K562 (cell line): ENCODE results near the gene BLVRA. TPM values are rescaled to one million over a fixed set of nuclear protein-coding genes. Genes with fewer than 3 reads are reported as not detected.

Experiments used
- BMI1 ChIP-seq: fragments of 150-350 bp; IDR thresholded peaks from 2 replicates; pipeline ENCODE4 v1.6.1; 2014; ENCODE audit warnings: low read length
- BRD9 ChIP-seq: fragments of 450-650 bp; IDR thresholded peaks from 2 replicates; pipeline ENCODE4 v1.6.1; 2018; ENCODE audit warnings: low read depth; ENCODE audit not compliant: partially characterized antibody
- DIDO1 ChIP-seq: fragments of 450-650 bp; IDR thresholded peaks from 2 replicates; pipeline ENCODE4 v1.6.1; 2016; ENCODE audit warnings: low read depth, missing biosample characterization, missing genetic modification characterization
- ESRRA ChIP-seq: fragments of 450-650 bp; IDR thresholded peaks from 2 replicates; pipeline ENCODE4 v1.6.1; 2014; ENCODE audit warnings: low read depth, mild to moderate bottlenecking, moderate library complexity, borderline replicate concordance
- EZH2 ChIP-seq: IDR thresholded peaks from 2 replicates; pipeline ENCODE4 v1.6.1; 2012; ENCODE audit warnings: low read depth, mild to moderate bottlenecking, inconsistent platforms, low read length, borderline replicate concordance
- HNRNPH1 ChIP-seq: fragments of 200-400 bp; formaldehyde crosslinking; optimal IDR thresholded peaks from 2 replicates; pipeline ENCODE3; 2017; ENCODE audit warnings: low read depth, mild to moderate bottlenecking, low read length, moderate library complexity
- HNRNPL ChIP-seq: fragments of 200-400 bp; formaldehyde crosslinking; IDR thresholded peaks from 2 replicates; pipeline ENCODE4 v1.6.1; 2017; ENCODE audit warnings: low read depth, mild to moderate bottlenecking, low read length
- SAFB ChIP-seq: fragments of 200-400 bp; formaldehyde crosslinking; IDR thresholded peaks from 2 replicates; pipeline ENCODE4 v1.6.1; 2017; ENCODE audit warnings: low read depth, low read length, borderline replicate concordance
- polyA plus RNA-seq, 8 experiments: library from polyadenylated mRNA; depleted of rRNA in 4 of 8; stranded (reverse) in 5 of 8; unstranded in 3 of 8; fragments of >200 nt; fragmentation: Nextera tagmentation in 2 of 8; fragmentation: Illumina TruSeq in 1 of 8; extraction: Ambion mirVana in 2 of 8; extraction: Trizol in 1 of 8; gene quantifications; 2 replicates each; pipeline versions ENCODE4 v1.2.1 to v1.2.3, GENCODE V29; 2011 to 2014; ENCODE audit warnings: inconsistent platforms in 1 of 8, missing spikeins in 1 of 8
- total RNA-seq, 7 experiments: library from RNA; depleted of rRNA in 6 of 7; stranded (reverse); fragments of >200 nt in 6 of 7; fragmentation: Illumina TruSeq in 2 of 7; extraction: Trizol in 2 of 7; gene quantifications; 2 replicates each; pipeline versions ENCODE4 v1.2.1 to v1.2.3, GENCODE V29; 2011 to 2021; ENCODE audit warnings: low replicate concordance in 1 of 7
- TF ChIP-seq, protein P1 (sequence below): fragments of 250-450 bp; sonication (Bioruptor Pico); IDR thresholded peaks from 2 replicates; pipeline ENCODE4 v1.8.0; 2021; ENCODE audit warnings: mild to moderate bottlenecking, moderate library complexity
- TF ChIP-seq, protein P2 (sequence below), 2 experiments: fragments of 450-650 bp; IDR thresholded peaks; 2 replicates each; pipeline ENCODE4 v1.6.1; 2018; ENCODE audit warnings: mild to moderate bottlenecking in 2 of 2, low read depth in 1 of 2; ENCODE audit not compliant: partially characterized antibody in 2 of 2
- TF ChIP-seq, protein P3 (sequence below): sonication (generic); formaldehyde crosslinking; IDR thresholded peaks from 2 replicates; pipeline ENCODE4 v1.8.0; 2023; ENCODE audit warnings: missing genetic modification reagents, mild to moderate bottlenecking, borderline replicate concordance
- TF ChIP-seq, protein P4 (sequence below): fragments of 250-450 bp; sonication (Bioruptor Pico); IDR thresholded peaks from 2 replicates; pipeline ENCODE4 v1.8.0; 2021; ENCODE audit warnings: moderate library complexity, mild to moderate bottlenecking, inconsistent platforms

Gene BLVRA
- total and polyA plus RNA-seq, 9 of the 15 experiments (the other 6 are each of a cell fraction or from before 2014, with no cell fraction given): 48.5 to 147 (median 61.5) TPM

DNA sequence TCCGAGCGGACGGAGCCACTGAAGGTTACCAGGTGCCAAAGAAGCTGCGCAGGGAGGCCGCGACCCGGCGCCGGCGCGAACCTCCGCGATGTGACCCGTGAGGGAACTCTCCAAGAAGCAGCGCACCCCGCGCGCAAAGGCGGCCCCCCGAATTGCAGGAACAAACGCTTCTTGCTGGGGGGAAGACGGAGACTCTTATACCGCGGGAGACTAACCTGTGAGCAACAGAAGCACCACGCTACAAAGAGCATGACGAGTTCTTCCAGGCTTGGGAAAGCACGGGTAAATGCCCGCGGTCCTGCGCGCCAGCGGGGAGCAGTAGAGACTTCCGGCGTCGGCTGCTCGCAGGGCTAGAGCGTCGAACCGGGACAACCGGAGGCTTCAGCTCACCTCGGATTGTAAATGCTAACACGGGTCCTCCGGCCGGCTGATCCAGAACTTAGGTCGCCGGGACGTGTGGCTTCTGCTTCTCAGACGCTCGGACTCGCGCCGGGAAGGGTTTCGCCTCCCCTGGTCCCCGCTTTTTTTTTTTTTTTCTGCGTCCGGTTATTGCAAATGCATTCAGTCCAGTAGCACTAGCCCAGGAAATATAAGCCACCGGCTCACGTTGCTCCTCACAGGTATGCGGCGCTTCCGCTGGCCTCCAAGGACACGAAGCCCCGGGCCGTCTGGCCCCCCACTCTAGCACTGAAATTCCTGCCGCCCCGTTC is 29.1 kb upstream of the BLVRA start, which contains the start of gene COA1 (continued):
- TF ChIP-seq BRD9 (no peak), HNRNPL (no peak), HNRNPH1 (no peak), BMI1 (no peak), EZH2 (no peak), SAFB (peak; percentile 54; the same call in 1 of the 2 replicates), ESRRA (peak; percentile 47; the same call in 1 of the 2 replicates), DIDO1 (tag) (peak; percentile 72; the same call in 1 of the 2 replicates)
- TF ChIP-seq, protein P1, sequence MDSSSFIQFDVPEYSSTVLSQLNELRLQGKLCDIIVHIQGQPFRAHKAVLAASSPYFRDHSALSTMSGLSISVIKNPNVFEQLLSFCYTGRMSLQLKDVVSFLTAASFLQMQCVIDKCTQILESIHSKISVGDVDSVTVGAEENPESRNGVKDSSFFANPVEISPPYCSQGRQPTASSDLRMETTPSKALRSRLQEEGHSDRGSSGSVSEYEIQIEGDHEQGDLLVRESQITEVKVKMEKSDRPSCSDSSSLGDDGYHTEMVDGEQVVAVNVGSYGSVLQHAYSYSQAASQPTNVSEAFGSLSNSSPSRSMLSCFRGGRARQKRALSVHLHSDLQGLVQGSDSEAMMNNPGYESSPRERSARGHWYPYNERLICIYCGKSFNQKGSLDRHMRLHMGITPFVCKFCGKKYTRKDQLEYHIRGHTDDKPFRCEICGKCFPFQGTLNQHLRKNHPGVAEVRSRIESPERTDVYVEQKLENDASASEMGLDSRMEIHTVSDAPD (CRISPR knock-in tag): no peak
- TF ChIP-seq, protein P2, sequence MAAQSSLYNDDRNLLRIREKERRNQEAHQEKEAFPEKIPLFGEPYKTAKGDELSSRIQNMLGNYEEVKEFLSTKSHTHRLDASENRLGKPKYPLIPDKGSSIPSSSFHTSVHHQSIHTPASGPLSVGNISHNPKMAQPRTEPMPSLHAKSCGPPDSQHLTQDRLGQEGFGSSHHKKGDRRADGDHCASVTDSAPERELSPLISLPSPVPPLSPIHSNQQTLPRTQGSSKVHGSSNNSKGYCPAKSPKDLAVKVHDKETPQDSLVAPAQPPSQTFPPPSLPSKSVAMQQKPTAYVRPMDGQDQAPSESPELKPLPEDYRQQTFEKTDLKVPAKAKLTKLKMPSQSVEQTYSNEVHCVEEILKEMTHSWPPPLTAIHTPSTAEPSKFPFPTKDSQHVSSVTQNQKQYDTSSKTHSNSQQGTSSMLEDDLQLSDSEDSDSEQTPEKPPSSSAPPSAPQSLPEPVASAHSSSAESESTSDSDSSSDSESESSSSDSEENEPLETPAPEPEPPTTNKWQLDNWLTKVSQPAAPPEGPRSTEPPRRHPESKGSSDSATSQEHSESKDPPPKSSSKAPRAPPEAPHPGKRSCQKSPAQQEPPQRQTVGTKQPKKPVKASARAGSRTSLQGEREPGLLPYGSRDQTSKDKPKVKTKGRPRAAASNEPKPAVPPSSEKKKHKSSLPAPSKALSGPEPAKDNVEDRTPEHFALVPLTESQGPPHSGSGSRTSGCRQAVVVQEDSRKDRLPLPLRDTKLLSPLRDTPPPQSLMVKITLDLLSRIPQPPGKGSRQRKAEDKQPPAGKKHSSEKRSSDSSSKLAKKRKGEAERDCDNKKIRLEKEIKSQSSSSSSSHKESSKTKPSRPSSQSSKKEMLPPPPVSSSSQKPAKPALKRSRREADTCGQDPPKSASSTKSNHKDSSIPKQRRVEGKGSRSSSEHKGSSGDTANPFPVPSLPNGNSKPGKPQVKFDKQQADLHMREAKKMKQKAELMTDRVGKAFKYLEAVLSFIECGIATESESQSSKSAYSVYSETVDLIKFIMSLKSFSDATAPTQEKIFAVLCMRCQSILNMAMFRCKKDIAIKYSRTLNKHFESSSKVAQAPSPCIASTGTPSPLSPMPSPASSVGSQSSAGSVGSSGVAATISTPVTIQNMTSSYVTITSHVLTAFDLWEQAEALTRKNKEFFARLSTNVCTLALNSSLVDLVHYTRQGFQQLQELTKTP (IDR thresholded peaks at IDR 0.05; ENCODE audit: low read depth in 1 of 2, partially characterized antibody in 2 of 2): peak; percentile 53 to 81
- TF ChIP-seq, protein P3, sequence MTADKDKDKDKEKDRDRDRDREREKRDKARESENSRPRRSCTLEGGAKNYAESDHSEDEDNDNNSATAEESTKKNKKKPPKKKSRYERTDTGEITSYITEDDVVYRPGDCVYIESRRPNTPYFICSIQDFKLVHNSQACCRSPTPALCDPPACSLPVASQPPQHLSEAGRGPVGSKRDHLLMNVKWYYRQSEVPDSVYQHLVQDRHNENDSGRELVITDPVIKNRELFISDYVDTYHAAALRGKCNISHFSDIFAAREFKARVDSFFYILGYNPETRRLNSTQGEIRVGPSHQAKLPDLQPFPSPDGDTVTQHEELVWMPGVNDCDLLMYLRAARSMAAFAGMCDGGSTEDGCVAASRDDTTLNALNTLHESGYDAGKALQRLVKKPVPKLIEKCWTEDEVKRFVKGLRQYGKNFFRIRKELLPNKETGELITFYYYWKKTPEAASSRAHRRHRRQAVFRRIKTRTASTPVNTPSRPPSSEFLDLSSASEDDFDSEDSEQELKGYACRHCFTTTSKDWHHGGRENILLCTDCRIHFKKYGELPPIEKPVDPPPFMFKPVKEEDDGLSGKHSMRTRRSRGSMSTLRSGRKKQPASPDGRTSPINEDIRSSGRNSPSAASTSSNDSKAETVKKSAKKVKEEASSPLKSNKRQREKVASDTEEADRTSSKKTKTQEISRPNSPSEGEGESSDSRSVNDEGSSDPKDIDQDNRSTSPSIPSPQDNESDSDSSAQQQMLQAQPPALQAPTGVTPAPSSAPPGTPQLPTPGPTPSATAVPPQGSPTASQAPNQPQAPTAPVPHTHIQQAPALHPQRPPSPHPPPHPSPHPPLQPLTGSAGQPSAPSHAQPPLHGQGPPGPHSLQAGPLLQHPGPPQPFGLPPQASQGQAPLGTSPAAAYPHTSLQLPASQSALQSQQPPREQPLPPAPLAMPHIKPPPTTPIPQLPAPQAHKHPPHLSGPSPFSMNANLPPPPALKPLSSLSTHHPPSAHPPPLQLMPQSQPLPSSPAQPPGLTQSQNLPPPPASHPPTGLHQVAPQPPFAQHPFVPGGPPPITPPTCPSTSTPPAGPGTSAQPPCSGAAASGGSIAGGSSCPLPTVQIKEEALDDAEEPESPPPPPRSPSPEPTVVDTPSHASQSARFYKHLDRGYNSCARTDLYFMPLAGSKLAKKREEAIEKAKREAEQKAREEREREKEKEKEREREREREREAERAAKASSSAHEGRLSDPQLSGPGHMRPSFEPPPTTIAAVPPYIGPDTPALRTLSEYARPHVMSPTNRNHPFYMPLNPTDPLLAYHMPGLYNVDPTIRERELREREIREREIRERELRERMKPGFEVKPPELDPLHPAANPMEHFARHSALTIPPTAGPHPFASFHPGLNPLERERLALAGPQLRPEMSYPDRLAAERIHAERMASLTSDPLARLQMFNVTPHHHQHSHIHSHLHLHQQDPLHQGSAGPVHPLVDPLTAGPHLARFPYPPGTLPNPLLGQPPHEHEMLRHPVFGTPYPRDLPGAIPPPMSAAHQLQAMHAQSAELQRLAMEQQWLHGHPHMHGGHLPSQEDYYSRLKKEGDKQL: no peak
- TF ChIP-seq, protein P4, sequence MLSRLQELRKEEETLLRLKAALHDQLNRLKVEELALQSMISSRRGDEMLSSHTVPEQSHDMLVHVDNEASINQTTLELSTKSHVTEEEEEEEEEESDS (CRISPR knock-in tag): no peak
